GM23248 (cell line): ENCODE results near the gene TMEM163.

Experiments
- EZH2 ChIP-seq: fragments of 200-600 bp; sonication (generic); IDR thresholded peaks from 2 replicates; pipeline ENCODE4 v1.6.1; 2018; ENCODE audit warnings: antibody characterized with exemption, mild to moderate bottlenecking; ENCODE audit not compliant: insufficient read depth, poor library complexity, severe bottlenecking
- EZH2phosphoT487 ChIP-seq: fragments of 200-600 bp; sonication (generic); IDR thresholded peaks from 2 replicates; pipeline ENCODE4 v1.6.1; 2018; ENCODE audit warnings: antibody characterized with exemption, moderate library complexity, mild to moderate bottlenecking, low read depth; ENCODE audit not compliant: insufficient read depth

- TF ChIP-seq EZH2 (no peak), EZH2phosphoT487 (no peak)
Measured at GRCh38 chr2:134489732-134490384, 228.9 kb downstream of the TMEM163 start.
